ENCODE results near the gene COA8. TPM values are rescaled to one million over a fixed set of nuclear protein-coding genes. Genes with fewer than 3 reads are reported as not detected.

The COA8 gene
- polyA plus RNA-seq, 1 donor from 2014 or later: 67.9 TPM

Other genes starting within 250 kb of the COA8 start
- gene EIF5, start 228.7 kb upstream of the COA8 start, polyA plus RNA-seq: 372 TPM
- 40.3 TPM for gene MARK3, start 177.5 kb upstream of the COA8 start, polyA plus RNA-seq
- gene CKB, start 40.1 kb upstream of the COA8 start, polyA plus RNA-seq: 0.61 TPM
- gene TRMT61A, start 33.8 kb upstream of the COA8 start, polyA plus RNA-seq: 12.6 TPM
- 42.1 TPM for gene BAG5, start 303 bp upstream of the COA8 start, polyA plus RNA-seq
- gene KLC1, start 66.3 kb downstream of the COA8 start, polyA plus RNA-seq: 80.2 TPM
- 5.7 TPM for gene XRCC3, start 152.5 kb downstream of the COA8 start, polyA plus RNA-seq
- 10.3 TPM for gene ZFYVE21, start 152.8 kb downstream of the COA8 start, polyA plus RNA-seq